AG08396 (cell line): ENCODE data around the gene SOX5.

ENCODE experiments used
- DNase-seq: peaks from one replicate; pipeline ENCODE4 v3.0.0; 2012; ENCODE audit warnings: low spot score, mixed read lengths

Gene SOX5

GRCh38 chr12:23684121-23684520, 265.3 kb downstream of the SOX5 start:
- DNase-seq = no peak

- DNase-seq = no peak
These were observed 268.2 kb downstream of the SOX5 start for GRCh38 chr12:23681237-23681636.

GRCh38 chr12:23674064-23674463, 275.4 kb downstream of the SOX5 start:
- DNase-seq = no peak

GRCh38 chr12:23671881-23672280, 277.6 kb downstream of the SOX5 start:
- DNase-seq = no peak

GRCh38 chr12:23670684-23671083, 278.8 kb downstream of the SOX5 start:
- no peak for DNase-seq

- DNase-seq = no peak
These were observed 279.8 kb downstream of the SOX5 start for GRCh38 chr12:23669691-23670090.

GRCh38 chr12:23666866-23667265, 282.6 kb downstream of the SOX5 start:
- DNase-seq = no peak

- no peak for DNase-seq
These were observed 286.5 kb downstream of the SOX5 start for GRCh38 chr12:23662966-23663365.

GRCh38 chr12:23659131-23659530, 290.3 kb downstream of the SOX5 start:
- DNase-seq = no peak

GRCh38 chr12:23657598-23657997, 291.9 kb downstream of the SOX5 start:
- DNase-seq = no peak

GRCh38 chr12:23655884-23656283, 293.6 kb downstream of the SOX5 start:
- no peak for DNase-seq

GRCh38 chr12:23655112-23655511, 294.4 kb downstream of the SOX5 start:
- DNase-seq = no peak

GRCh38 chr12:23648546-23648945, 300.9 kb downstream of the SOX5 start:
- DNase-seq = no peak

GRCh38 chr12:23640754-23641153, 308.7 kb downstream of the SOX5 start:
- no peak for DNase-seq

GRCh38 chr12:23634344-23634743, 315.1 kb downstream of the SOX5 start:
- no peak for DNase-seq

GRCh38 chr12:23631786-23632377, 317.6 kb downstream of the SOX5 start:
- DNase-seq = no peak

GRCh38 chr12:23630524-23630923, 318.9 kb downstream of the SOX5 start:
- no peak for DNase-seq

GRCh38 chr12:23628806-23629205, 320.7 kb downstream of the SOX5 start:
- no peak for DNase-seq

- no peak for DNase-seq
These were observed 322.7 kb downstream of the SOX5 start for GRCh38 chr12:23626791-23627190.

GRCh38 chr12:23621900-23622299, 327.6 kb downstream of the SOX5 start:
- no peak for DNase-seq

- no peak for DNase-seq
These were observed 330.8 kb downstream of the SOX5 start for GRCh38 chr12:23618718-23619117.

GRCh38 chr12:23617749-23618148, 331.7 kb downstream of the SOX5 start:
- no peak for DNase-seq

GRCh38 chr12:23614280-23614679, 335.2 kb downstream of the SOX5 start:
- no peak for DNase-seq

- no peak for DNase-seq
These were observed 338.1 kb downstream of the SOX5 start for GRCh38 chr12:23611320-23611719.

GRCh38 chr12:23600919-23601318, 348.6 kb downstream of the SOX5 start:
- no peak for DNase-seq
